Esophagus squamous epithelium (tissue), 5 donors: ENCODE data around the gene PAIP2. TPM values are rescaled to one million over a fixed set of nuclear protein-coding genes. Genes with fewer than 3 reads are reported as not detected.

Experiments
- DNase-seq: peaks from one replicate; lab custom pipeline; 2025; lab: John Stamatoyannopoulos, UW
- H3K27ac ChIP-seq, 4 donors: fragments of 200-600 bp; sonication (generic); one replicate each; pipeline ENCODE4 v1.5.1; 2016 to 2019; ENCODE audit warnings: mild to moderate bottlenecking in 1 of 4
- H3K27me3 ChIP-seq, 4 donors: fragments of 200-600 bp; sonication (generic); 1 replicate in 3 of 4; 2 replicates in 1 of 4; pipeline versions ENCODE4 v1.5.1 to v1.6.0; 2017 to 2021; ENCODE audit warnings: antibody characterized with exemption in 1 of 4
- H3K36me3 ChIP-seq, 3 donors: fragments of 200-600 bp; sonication (generic); one replicate each; pipeline ENCODE4 v1.5.1; 2016 to 2019
- H3K4me1 ChIP-seq, 3 donors: fragments of 200-600 bp; sonication (generic); one replicate each; pipeline ENCODE4 v1.5.1; 2017 to 2019
- H3K4me3 ChIP-seq, 4 donors: fragments of 200-600 bp; sonication (generic); 1 replicate in 3 of 4; 2 replicates in 1 of 4; pipeline ENCODE4 v1.5.1; 2016 to 2019; ENCODE audit warnings: mild to moderate bottlenecking in 2 of 4, moderate library complexity in 1 of 4
- H3K9me3 ChIP-seq, 3 donors: fragments of 200-600 bp; sonication (generic); one replicate each; pipeline ENCODE4 v1.5.1; 2016 to 2019
- POLR2A ChIP-seq, 4 donors: fragments of 450-650 bp; IDR thresholded peaks; one replicate each; pipeline ENCODE4 v1.6.1; 2017; ENCODE audit warnings: antibody characterized with exemption in 4 of 4, mild to moderate bottlenecking in 4 of 4, moderate library complexity in 3 of 4
- WGBS, 2 donors: methylation state at CpG; one replicate each; pipeline ENCODE4 v1.1.5; 2018; 5-methylcytosine and 5-hydroxymethylcytosine counted together
- intact Hi-C: fragments of 100-400 bp; cut with DNase I; formaldehyde crosslinking; loops from one replicate; pipeline ENCODE4 v1.15.0; 2022
- total RNA-seq, 4 donors: library from RNA; depleted of rRNA; stranded (reverse); fragments of >200 nt; gene quantifications; one replicate each; pipeline ENCODE4 v1.1.0, GENCODE V29; 2016
- TF ChIP-seq, protein P1 (sequence below), 6 experiments: fragments of 450-650 bp in 4 of 6; fragments of 200-600 bp in 2 of 6; sonication (generic) in 2 of 6; IDR thresholded peaks; one replicate each; pipeline ENCODE4 v1.5.1; 2016 to 2019; ENCODE audit warnings: antibody characterized with exemption in 6 of 6, mild to moderate bottlenecking in 4 of 6, moderate library complexity in 4 of 6
- donor health status: DM: yes; HTN: yes; CAD: no.

Gene PAIP2
- total RNA-seq, 4 donors from 2014 or later, result 33.7 to 69.0 (median 57.6) TPM

DNA sequence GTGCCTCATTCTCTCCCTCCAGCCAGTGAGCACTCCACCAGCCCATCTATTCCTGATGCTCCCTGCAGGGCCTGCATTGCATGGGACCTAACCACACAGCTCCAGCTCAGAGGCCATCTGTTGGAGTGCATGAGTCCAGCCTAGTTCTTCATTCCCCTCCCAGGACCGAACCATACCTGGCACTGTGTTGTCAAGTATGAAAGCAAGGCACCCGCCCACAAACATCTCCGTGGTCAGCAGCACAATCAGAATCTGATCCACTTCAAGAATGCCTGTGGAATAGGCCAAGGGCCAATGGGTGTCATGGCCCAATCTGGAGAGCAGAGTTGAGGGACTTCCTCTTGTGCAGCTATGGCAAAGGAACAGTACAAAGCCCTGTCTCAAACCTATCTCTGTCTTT, 35.6 kb downstream of the PAIP2 start:
- DNase-seq, result no peak
- Histone ChIP-seq H3K27me3 (no peaks in the 10 kb centered on the region), H3K36me3 (peaks cover 0 to 19% (median 0%) of the 10 kb centered on the region in 3 donors), H3K27ac (no peak overlapping the region), H3K9me3 (no peaks in the 10 kb centered on the region), H3K4me1 (peaks cover 5 to 31% (median 6%) of the 10 kb centered on the region in 3 donors), H3K4me3 (no peak overlapping the region)
- 82 to 100% methylated on average over 2 to 3 of the region's 3 CpGs for WGBS, 2 donors
- TF ChIP-seq, protein P1, sequence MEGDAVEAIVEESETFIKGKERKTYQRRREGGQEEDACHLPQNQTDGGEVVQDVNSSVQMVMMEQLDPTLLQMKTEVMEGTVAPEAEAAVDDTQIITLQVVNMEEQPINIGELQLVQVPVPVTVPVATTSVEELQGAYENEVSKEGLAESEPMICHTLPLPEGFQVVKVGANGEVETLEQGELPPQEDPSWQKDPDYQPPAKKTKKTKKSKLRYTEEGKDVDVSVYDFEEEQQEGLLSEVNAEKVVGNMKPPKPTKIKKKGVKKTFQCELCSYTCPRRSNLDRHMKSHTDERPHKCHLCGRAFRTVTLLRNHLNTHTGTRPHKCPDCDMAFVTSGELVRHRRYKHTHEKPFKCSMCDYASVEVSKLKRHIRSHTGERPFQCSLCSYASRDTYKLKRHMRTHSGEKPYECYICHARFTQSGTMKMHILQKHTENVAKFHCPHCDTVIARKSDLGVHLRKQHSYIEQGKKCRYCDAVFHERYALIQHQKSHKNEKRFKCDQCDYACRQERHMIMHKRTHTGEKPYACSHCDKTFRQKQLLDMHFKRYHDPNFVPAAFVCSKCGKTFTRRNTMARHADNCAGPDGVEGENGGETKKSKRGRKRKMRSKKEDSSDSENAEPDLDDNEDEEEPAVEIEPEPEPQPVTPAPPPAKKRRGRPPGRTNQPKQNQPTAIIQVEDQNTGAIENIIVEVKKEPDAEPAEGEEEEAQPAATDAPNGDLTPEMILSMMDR (IDR thresholded peaks at IDR 0.05), result no peak
- no peak for TF ChIP-seq POLR2A (IDR thresholded peaks at IDR 0.05)
- intact Hi-C loops, result no loop called here

DNA sequence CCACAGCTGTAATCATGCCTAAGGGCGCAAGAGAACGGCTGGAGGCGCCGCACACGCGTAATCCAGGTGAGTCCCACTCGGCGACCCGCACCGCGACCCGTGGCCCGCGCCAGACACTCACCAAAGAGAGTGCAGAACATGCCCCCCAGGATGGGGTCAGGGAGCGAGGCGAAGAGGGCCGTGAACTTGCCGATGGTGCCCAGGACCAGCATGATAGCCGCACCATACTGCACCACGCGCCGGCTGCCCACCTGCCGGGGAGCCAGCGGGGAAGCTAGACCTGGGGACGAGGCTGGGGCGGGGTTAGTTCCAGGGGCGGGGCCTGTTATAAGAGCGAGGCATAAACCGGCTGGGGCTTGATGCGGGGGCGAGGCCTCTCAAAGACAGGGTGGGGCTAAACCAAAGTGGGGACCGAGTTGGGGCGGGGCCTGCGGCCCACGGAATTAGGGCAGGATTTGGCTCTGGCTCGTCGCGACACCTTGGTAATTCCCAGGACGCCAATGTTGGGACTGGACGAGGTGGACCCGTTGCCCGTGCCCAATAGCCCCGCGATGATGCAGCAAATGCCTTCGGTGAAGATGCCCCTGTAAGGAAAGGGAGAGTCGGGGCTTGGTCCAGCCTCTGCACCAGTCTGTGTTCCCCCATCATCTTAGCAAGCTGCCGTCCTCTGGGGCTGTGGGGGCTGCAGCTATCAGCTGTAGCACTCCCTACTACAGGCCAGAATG, 36.6 kb downstream of the PAIP2 start:
- no peak overlapping the region for H3K27ac ChIP-seq
- no peaks in the 10 kb centered on the region for H3K9me3 ChIP-seq
- H3K36me3 ChIP-seq, result peaks cover 0 to 9% (median 0%) of the 10 kb centered on the region in 3 donors
- WGBS, 2 donors, result 81 to 83% methylated on average over 26 to 40 of the region's 47 CpGs
- peaks cover 5 to 27% (median 6%) of the 10 kb centered on the region in 3 donors for H3K4me1 ChIP-seq
- TF ChIP-seq POLR2A (IDR thresholded peaks at IDR 0.05), result no peak
- TF ChIP-seq, protein P1 (IDR thresholded peaks at IDR 0.05), result no peak
- no peaks in the 10 kb centered on the region for H3K27me3 ChIP-seq
- intact Hi-C loops, result no loop called here
- no peak overlapping the region for H3K4me3 ChIP-seq
- no peak for DNase-seq

DNA sequence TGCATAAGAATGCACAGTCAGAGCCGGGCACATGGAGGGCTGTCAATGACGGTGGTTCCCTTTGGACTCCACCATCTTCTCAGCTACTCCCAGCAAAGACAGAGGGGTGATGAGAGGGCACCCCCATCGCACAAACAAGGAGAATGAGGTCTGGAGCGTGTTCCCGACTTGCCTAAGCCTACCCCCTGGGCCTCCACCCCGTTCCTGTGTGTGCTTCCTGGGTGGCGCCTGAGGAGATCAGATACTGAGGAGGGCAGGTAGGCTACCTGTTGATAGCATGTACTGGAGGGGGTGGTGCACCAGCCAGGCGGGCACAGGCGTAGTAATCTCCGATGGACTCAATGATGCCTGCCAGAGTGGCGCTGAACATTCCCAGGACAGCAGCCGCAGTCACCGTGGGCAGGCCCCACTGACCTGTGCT, 37.3 kb downstream of the PAIP2 start:
- Histone ChIP-seq H3K4me3 (no peak overlapping the region), H3K9me3 (no peaks in the 10 kb centered on the region), H3K27ac (no peak overlapping the region), H3K4me1 (peaks cover 5 to 27% (median 9%) of the 10 kb centered on the region in 3 donors), H3K36me3 (peaks cover 0 to 6% (median 0%) of the 10 kb centered on the region in 3 donors), H3K27me3 (no peaks in the 10 kb centered on the region)
- DNase-seq, result no peak
- TF ChIP-seq, protein P1 (IDR thresholded peaks at IDR 0.05), result no peak
- no peak for TF ChIP-seq POLR2A (IDR thresholded peaks at IDR 0.05)
- WGBS, 2 donors, result 61 to 72% methylated on average over 3 to 4 of the region's 13 CpGs
- intact Hi-C loops, result no loop called here

DNA sequence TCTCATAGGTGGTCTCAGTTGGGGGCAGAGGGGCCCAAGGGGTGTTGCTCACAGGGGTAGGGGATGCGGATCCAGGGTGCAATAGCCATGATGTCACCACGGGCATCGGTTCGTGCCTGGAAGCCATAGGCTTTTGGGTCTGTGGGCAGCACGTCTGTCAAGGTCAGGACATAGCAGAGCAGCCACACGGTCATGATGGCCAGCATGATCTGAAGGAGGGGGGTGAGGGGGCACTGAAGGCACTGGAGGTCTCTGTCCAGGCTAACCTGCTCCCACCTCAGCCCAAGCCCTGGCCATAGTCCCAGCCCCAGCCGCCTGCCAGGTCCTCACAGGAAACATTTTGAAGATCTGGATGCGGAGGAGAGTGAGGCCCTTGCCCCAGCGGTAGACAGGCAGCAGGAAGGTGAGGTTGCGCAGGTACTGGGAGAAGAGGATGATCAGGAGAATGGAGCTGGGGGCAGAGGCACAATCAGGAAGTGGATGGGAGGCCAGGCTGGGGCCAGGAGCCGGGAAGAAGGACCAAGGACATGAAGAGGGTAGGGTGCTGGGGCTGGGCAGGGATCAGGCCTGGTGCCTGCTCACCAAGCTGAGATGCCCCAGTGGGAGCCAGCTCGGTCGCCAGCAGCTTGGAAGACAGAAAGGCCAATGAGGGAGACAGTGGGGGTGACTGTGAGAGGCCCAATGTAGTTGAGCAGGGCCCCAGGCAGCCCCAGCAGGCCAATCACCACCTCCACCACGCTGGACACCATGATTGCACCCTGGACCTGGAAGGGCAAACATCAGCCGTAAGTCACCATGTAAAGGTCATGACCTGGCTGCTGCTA, 38.2 kb downstream of the PAIP2 start:
- H3K36me3 ChIP-seq, result peaks cover 0 to 6% (median 0%) of the 10 kb centered on the region in 3 donors
- H3K9me3 ChIP-seq, result no peaks in the 10 kb centered on the region
- no peak for DNase-seq
- TF ChIP-seq, protein P1 (IDR thresholded peaks at IDR 0.05), result no peak
- TF ChIP-seq POLR2A (IDR thresholded peaks at IDR 0.05), result no peak
- no peak overlapping the region for H3K4me3 ChIP-seq
- H3K27ac ChIP-seq, result no peak overlapping the region
- H3K4me1 ChIP-seq, result peaks cover 13 to 30% (median 16%) of the 10 kb centered on the region in 3 donors
- 80 to 92% methylated on average over 11 to 13 of the region's 15 CpGs for WGBS, 2 donors
- intact Hi-C loops, result no loop called here
- H3K27me3 ChIP-seq, result no peaks in the 10 kb centered on the region
